HepG2 (cell line): Measurements from ENCODE around the gene VAC14. TPM values are rescaled to one million over a fixed set of nuclear protein-coding genes. Genes with fewer than 3 reads are reported as not detected.

Source experiments
- AGO1 ChIP-seq: fragments of 200-400 bp; formaldehyde crosslinking; IDR thresholded peaks from 2 replicates; pipeline ENCODE4 v1.6.1; 2017; ENCODE audit warnings: mild to moderate bottlenecking, low read depth, low read length, moderate library complexity; ENCODE audit not compliant: poor library complexity, severe bottlenecking
- ESRRA ChIP-seq: sonication (generic); formaldehyde crosslinking; IDR thresholded peaks from 2 replicates; pipeline ENCODE4 v1.5.1; 2020; ENCODE audit warnings: mild to moderate bottlenecking, low read depth, missing genetic modification reagents
- KLF9 ChIP-seq: IDR thresholded peaks from 2 replicates; pipeline ENCODE4 v1.6.1; 2016; ENCODE audit warnings: low read depth
- NFKB2 ChIP-seq: sonication (generic); formaldehyde crosslinking; IDR thresholded peaks from 2 replicates; pipeline ENCODE4 v1.4.0; 2020; ENCODE audit warnings: missing genetic modification reagents, borderline replicate concordance
- NPAS2 ChIP-seq: sonication (generic); formaldehyde crosslinking; IDR thresholded peaks from 2 replicates; pipeline ENCODE4 v1.8.0; 2022; ENCODE audit warnings: mild to moderate bottlenecking, missing genetic modification reagents, borderline replicate concordance
- PCBP1 ChIP-seq: fragments of 200-400 bp; formaldehyde crosslinking; IDR thresholded peaks from 2 replicates; pipeline ENCODE4 v1.6.1; 2017; ENCODE audit warnings: mild to moderate bottlenecking, low read depth, low read length, borderline replicate concordance
- PRDM4 ChIP-seq: sonication (generic); formaldehyde crosslinking; IDR thresholded peaks from 2 replicates; pipeline ENCODE4 v1.9.0; 2021; ENCODE audit warnings: missing genetic modification reagents, borderline replicate concordance
- RBM39 ChIP-seq: fragments of 200-400 bp; formaldehyde crosslinking; IDR thresholded peaks from one replicate; pipeline ENCODE4 v1.6.1; 2018; ENCODE audit warnings: antibody characterized with exemption, mild to moderate bottlenecking, low read depth, low read length; ENCODE audit not compliant: poor library complexity, severe bottlenecking
- SIX1 ChIP-seq: sonication (generic); formaldehyde crosslinking; IDR thresholded peaks from 2 replicates; pipeline ENCODE4 v1.4.0; 2020; ENCODE audit warnings: missing genetic modification reagents, borderline replicate concordance
- ZNF256 ChIP-seq: sonication (generic); formaldehyde crosslinking; conservative IDR thresholded peaks from 2 replicates; pipeline ENCODE4 v1.4.0; 2020; ENCODE audit warnings: missing genetic modification reagents
- ZNF280D ChIP-seq: sonication (generic); formaldehyde crosslinking; IDR thresholded peaks from 2 replicates; pipeline ENCODE4 v1.5.1; 2020; ENCODE audit warnings: mild to moderate bottlenecking, missing genetic modification reagents
- ZXDC ChIP-seq: sonication (generic); formaldehyde crosslinking; IDR thresholded peaks from 2 replicates; pipeline ENCODE4 v1.5.0; 2020; ENCODE audit warnings: mild to moderate bottlenecking, missing genetic modification reagents
- polyA plus RNA-seq, 8 experiments: library from polyadenylated mRNA; depleted of rRNA in 3 of 8; stranded (reverse) in 7 of 8; unstranded in 1 of 8; fragments of >200 nt; fragmentation: Illumina TruSeq in 4 of 8; extraction: Trizol in 4 of 8; gene quantifications; 2 replicates each; pipeline versions ENCODE4 v1.2.1 to v1.2.3, GENCODE V29; 2011 to 2016; ENCODE audit warnings: low read depth in 4 of 8, missing spikeins in 1 of 8, mixed read lengths in 1 of 8; ENCODE audit not compliant: insufficient read depth in 1 of 8
- total RNA-seq, 5 experiments: library from RNA; depleted of rRNA; stranded (reverse); fragments of >200 nt; fragmentation: Illumina TruSeq; extraction: Trizol; gene quantifications; 2 replicates each; pipeline ENCODE4 v1.2.3, GENCODE V29; 2016; ENCODE audit warnings: low read depth in 1 of 5

The VAC14 gene
- total and polyA plus RNA-seq, 2 of the 13 experiments (the other 11 are each of a cell fraction or from before 2014, with no cell fraction given) = 23.5 to 24.6 TPM

- no peak for TF ChIP-seq RBM39
- TF ChIP-seq KLF9 = no peak
- TF ChIP-seq PCBP1 = no peak
- no peak for TF ChIP-seq SIX1
- peak; percentile 80 for TF ChIP-seq AGO1
- TF ChIP-seq NPAS2 (CRISPR knock-in tag) = no peak
- TF ChIP-seq ZXDC (CRISPR knock-in tag) = 0 out of 2 replicates have a peak, but pooled peaks have one; percentile 27
- peak; percentile 21; the same call in 1 of the 2 replicates for TF ChIP-seq ZNF256
- TF ChIP-seq PRDM4 (CRISPR knock-in tag) = no peak
- TF ChIP-seq ESRRA (CRISPR knock-in tag) = peak; percentile 98
- peak; percentile 30; the same call in 1 of the 2 replicates for TF ChIP-seq ZNF280D (CRISPR knock-in tag)
- TF ChIP-seq NFKB2 (CRISPR knock-in tag) = peak; percentile 80; the same call in 1 of the 2 replicates
Observed at GRCh38 chr16:70683146-70683944, 117.6 kb downstream of the VAC14 start (continued).
